K562 (cell line): Measurements from ENCODE around the gene SLX9.

ENCODE experiments used
- CBX5 ChIP-seq: IDR thresholded peaks from 2 replicates; pipeline ENCODE4 v1.6.1; 2014; ENCODE audit warnings: low read depth, borderline replicate concordance
- ESRRA ChIP-seq: fragments of 450-650 bp; IDR thresholded peaks from 2 replicates; pipeline ENCODE4 v1.6.1; 2014; ENCODE audit warnings: low read depth, mild to moderate bottlenecking, moderate library complexity, borderline replicate concordance
- HDGF ChIP-seq: fragments of 450-650 bp; IDR thresholded peaks from 2 replicates; pipeline ENCODE4 v1.6.1; 2016
- NONO ChIP-seq, 2 experiments: fragments of 200-400 bp in 1 of 2; fragments of 450-650 bp in 1 of 2; formaldehyde crosslinking in 1 of 2; IDR thresholded peaks; 2 replicates each; pipeline ENCODE4 v1.6.1; 2017; ENCODE audit warnings: low read depth in 2 of 2, mild to moderate bottlenecking in 2 of 2, moderate library complexity in 2 of 2, low read length in 1 of 2
- RAD21 ChIP-seq, 2 experiments: fragments of 250-450 bp in 1 of 2; fragments of 450-650 bp in 1 of 2; sonication (Bioruptor Pico) in 1 of 2; formaldehyde crosslinking in 1 of 2; IDR thresholded peaks in 1 of 2; conservative IDR thresholded peaks in 1 of 2; 2 replicates each; pipeline versions ENCODE4 v1.4.0 to v1.8.0; 2020 to 2022; ENCODE audit warnings: mild to moderate bottlenecking in 2 of 2, moderate library complexity in 1 of 2
- RBM39 ChIP-seq: fragments of 200-400 bp; formaldehyde crosslinking; optimal IDR thresholded peaks from 2 replicates; pipeline ENCODE3; 2018; ENCODE audit warnings: low read depth, low read length
- TAF1 ChIP-seq: IDR thresholded peaks from 2 replicates; pipeline ENCODE4 v1.6.1; 2011; ENCODE audit warnings: mild to moderate bottlenecking, low read length, moderate library complexity; ENCODE audit not compliant: insufficient read depth, control insufficient read depth, severe bottlenecking; ENCODE audit errors: extremely low read depth
- ZNF644 ChIP-seq: fragments of 200-800 bp; sonication (Bioruptor generic); IDR thresholded peaks from 2 replicates; pipeline ENCODE4 v1.6.1; 2016; ENCODE audit warnings: low read depth, missing genetic modification characterization, missing compliant biosample characterization
- TF ChIP-seq, protein P1 (sequence below), 3 experiments: IDR thresholded peaks in 2 of 3; conservative IDR thresholded peaks in 1 of 3; 2 replicates each; pipeline ENCODE4 v1.5.1; 2011 to 2012; ENCODE audit warnings: low read length in 3 of 3, mild to moderate bottlenecking in 3 of 3, control low read depth in 2 of 3, improper control_type of control experiment in 1 of 3, inconsistent platforms in 1 of 3, low read depth in 1 of 3, mixed read lengths in 1 of 3, moderate library complexity in 1 of 3; ENCODE audit not compliant: insufficient read depth in 2 of 3

DNA sequence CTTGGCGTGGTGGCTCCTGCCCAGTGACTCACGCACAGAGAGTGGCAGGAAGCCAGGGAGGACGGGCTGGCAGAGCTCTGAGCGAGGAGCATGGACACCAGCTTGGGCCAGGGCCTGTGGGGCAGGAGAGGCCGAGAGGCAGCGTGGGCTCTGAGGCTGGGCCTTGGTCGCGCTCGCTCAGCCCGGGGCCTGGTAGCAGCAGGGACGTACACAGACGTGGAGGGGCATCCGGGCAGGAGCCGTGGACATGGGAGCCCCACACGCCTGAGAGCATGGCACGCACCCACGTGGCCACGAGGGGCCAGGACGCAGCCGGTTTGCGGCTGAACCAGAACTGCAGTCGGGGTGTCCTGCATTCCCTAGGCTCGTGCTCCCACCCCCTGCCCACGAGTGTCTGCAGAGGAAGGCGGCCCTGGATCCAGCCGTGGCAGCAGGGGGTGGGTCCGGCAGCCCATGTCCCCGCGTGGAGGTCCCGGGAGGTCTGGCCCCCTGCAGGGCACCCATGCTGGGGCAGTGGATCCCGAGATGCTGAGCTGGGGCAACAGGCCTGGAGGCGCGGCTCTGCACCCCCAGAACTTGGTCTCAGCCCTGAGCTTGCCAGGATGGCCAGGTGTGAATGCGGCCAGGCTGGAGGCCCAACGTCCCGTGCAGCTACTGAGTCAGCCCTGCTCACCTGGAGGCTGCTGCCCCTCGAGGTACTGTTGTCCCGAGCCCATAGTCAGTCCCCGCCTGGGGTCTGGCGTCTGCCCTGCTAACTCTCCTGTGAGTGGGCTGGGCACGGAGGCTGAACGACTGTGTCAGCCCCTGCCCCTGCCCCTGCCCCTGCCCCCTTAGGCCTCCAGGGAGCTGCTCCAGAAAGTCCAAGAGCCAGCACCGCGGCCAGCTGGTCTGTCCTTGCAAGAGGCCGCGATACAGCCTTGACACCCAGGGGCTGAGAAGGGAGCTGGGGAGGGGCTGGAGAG lies 61.6 kb downstream of the SLX9 start:
- no peak for TF ChIP-seq CBX5
- TF ChIP-seq RBM39 = no peak
- TF ChIP-seq, protein P1, sequence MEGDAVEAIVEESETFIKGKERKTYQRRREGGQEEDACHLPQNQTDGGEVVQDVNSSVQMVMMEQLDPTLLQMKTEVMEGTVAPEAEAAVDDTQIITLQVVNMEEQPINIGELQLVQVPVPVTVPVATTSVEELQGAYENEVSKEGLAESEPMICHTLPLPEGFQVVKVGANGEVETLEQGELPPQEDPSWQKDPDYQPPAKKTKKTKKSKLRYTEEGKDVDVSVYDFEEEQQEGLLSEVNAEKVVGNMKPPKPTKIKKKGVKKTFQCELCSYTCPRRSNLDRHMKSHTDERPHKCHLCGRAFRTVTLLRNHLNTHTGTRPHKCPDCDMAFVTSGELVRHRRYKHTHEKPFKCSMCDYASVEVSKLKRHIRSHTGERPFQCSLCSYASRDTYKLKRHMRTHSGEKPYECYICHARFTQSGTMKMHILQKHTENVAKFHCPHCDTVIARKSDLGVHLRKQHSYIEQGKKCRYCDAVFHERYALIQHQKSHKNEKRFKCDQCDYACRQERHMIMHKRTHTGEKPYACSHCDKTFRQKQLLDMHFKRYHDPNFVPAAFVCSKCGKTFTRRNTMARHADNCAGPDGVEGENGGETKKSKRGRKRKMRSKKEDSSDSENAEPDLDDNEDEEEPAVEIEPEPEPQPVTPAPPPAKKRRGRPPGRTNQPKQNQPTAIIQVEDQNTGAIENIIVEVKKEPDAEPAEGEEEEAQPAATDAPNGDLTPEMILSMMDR (IDR thresholded peaks at IDR 0.05 in 2 of 3, conservative IDR thresholded peaks at IDR 0.05 in 1 of 3; ENCODE audit: insufficient read depth in 2 of 3, low read depth in 1 of 3, low read length in 3 of 3) = no peak
- TF ChIP-seq ESRRA = no peak
- no peak for TF ChIP-seq ZNF644 (tag)
- TF ChIP-seq RAD21 (CRISPR knock-in tag; conservative IDR thresholded peaks at IDR 0.05 in 1 of 2, IDR thresholded peaks at IDR 0.05 in 1 of 2) = no peak
- no peak for TF ChIP-seq NONO (IDR thresholded peaks at IDR 0.05; ENCODE audit: low read depth in 2 of 2, low read length in 1 of 2)
- no peak for TF ChIP-seq TAF1
- TF ChIP-seq HDGF = no peak
